ACC112 (cell line): Measurements from ENCODE around the gene ACY1.
"Not testable (repeated sequence)": the region's sequence is repeated elsewhere in the genome, so short reads cannot be mapped to it uniquely, and the experiment has no call there.

Experiments
- H2AFZ ChIP-seq: fragments of 200-600 bp; sonication (generic); one replicate; pipeline ENCODE4 v1.6.0; 2017; ENCODE audit warnings: antibody characterized with exemption, low read length; ENCODE audit not compliant: unreplicated experiment
- H3K27ac ChIP-seq: fragments of 200-600 bp; sonication (generic); 2 replicates; pipeline ENCODE4 v1.5.1; 2014; ENCODE audit warnings: low read depth, mild to moderate bottlenecking, antibody characterized with exemption, low read length, moderate library complexity
- H3K27me3 ChIP-seq: fragments of 200-600 bp; sonication (generic); 2 replicates; pipeline ENCODE4 v1.6.1; 2014; ENCODE audit warnings: mild to moderate bottlenecking, antibody characterized with exemption, low read length, moderate library complexity, mixed read lengths; ENCODE audit not compliant: insufficient read depth
- H3K36me3 ChIP-seq: fragments of 200-600 bp; sonication (generic); 2 replicates; pipeline ENCODE4 v1.6.1; 2016; ENCODE audit warnings: mild to moderate bottlenecking, antibody characterized with exemption, low read length, moderate library complexity, mixed read lengths; ENCODE audit not compliant: insufficient read depth
- H3K4me1 ChIP-seq: fragments of 200-600 bp; sonication (generic); one replicate; pipeline ENCODE4 v1.6.1; 2016; ENCODE audit warnings: low read length, mixed read lengths; ENCODE audit not compliant: insufficient read depth, unreplicated experiment, control insufficient read depth
- H3K4me3 ChIP-seq: fragments of 200-600 bp; sonication (generic); 2 replicates; pipeline ENCODE4 v1.5.1; 2014; ENCODE audit warnings: mild to moderate bottlenecking, low read depth, low read length
- H3K79me2 ChIP-seq: fragments of 200-600 bp; sonication (generic); one replicate; pipeline ENCODE4 v1.6.0; 2016; ENCODE audit warnings: low read length; ENCODE audit not compliant: control insufficient read depth, unreplicated experiment, insufficient read depth

The ACY1 gene

DNA sequence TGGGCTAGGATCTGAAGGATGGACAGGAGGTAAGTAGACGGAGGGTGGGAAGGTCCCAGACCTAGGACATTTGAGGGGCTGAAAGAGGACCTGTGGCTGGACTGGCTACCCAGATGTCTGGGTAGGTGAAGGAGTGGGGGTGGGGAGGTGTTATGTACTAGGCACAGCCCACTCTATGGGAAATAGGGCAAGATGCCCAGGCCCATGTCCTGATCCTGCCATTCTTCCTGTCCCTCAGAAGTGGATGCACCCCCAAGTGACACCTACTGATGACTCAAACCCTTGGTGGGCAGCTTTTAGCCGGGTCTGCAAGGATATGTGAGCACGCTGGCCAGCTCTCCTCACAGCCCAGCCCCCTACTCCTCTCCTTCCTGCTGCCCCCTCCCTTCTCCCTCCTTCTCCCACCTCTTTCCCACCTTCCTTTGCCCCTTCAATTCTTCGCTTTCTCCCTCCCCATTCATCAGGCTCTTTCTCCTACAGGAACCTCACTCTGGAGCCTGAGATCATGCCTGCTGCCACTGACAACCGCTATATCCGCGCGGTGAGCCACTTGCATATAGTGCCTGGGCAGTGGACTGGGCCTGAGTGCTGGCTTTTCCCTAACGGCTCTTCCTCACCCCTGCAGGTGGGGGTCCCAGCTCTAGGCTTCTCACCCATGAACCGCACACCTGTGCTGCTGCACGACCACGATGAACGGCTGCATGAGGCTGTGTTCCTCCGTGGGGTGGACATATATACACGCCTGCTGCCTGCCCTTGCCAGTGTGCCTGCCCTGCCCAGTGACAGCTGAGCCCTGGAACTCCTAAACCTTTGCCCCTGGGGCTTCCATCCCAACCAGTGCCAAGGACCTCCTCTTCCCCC, 5.2 kb downstream of the ACY1 start:
- Histone ChIP-seq H3K27ac (no peak overlapping the region), H3K4me1 (peaks cover 11% of the 10 kb centered on the region), H3K36me3 (peaks cover 15% of the 10 kb centered on the region), H2AFZ (no peak overlapping the region), H3K4me3 (no peak overlapping the region), H3K27me3 (no peaks in the 10 kb centered on the region), H3K79me2 (peaks cover 14% of the 10 kb centered on the region)

DNA sequence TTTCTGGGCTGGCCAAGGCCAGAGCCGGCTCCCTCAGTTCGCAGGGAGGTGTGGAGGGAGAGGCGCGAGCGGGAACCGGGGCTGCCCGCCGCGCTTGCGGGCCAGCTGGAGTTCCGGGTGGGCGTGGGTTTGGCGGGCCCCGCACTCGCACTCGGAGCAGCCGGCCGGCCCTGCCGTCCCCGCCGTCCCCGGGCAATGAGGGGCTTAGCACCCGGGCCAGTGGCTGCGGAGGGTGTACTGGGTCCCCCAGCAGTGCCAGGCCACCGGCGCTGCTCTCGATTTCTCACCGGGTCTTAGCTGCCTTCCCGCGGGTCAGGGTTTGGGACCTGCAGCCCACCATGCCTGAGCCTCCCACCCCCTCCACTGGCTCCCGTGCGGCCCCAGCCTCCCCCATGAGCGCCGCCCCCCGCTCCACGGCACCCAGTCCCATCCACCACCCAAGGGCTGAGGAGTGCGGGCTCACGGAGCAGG, 7.2 kb downstream of the ACY1 start:
- not testable (repeated sequence) for H3K4me3 ChIP-seq, H2AFZ ChIP-seq, H3K27ac ChIP-seq, H3K27me3 ChIP-seq
- H3K36me3 ChIP-seq, result peaks cover 28% of the 10 kb centered on the region
- peaks cover 13% of the 10 kb centered on the region for H3K4me1 ChIP-seq
- peaks cover 23% of the 10 kb centered on the region for H3K79me2 ChIP-seq

DNA sequence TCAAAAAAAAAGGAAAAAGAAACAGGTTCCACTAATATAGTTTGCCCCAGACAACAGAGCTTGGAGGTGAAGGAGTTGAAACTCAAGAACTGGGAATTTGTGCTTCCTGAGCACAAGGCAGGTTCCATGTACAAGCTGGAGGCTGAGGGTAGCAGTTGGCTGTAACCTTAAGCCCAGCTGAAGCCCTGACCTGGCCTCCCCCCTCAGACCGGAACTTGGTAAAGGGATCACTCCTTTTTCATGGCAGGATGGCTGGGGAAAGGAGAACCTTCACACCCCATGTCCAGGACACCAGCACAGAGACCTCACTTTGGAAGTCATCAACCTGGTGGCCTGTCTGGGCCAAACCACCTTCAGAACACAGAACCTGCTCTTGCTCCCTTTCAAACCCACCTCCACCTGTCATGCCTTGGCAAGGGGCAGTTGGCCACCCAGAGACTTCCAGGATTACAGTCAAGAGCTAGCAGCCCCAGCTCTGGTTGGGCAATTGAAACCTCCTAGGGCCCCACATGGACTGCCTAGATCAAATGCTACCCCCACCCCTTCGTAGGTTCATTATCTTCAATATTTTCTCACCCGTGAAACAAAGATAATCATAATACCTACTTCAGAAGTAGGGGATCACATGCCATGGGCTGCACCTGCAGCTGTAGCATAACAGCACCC, 8.8 kb downstream of the ACY1 start:
- no peak overlapping the region for H3K27ac ChIP-seq

DNA sequence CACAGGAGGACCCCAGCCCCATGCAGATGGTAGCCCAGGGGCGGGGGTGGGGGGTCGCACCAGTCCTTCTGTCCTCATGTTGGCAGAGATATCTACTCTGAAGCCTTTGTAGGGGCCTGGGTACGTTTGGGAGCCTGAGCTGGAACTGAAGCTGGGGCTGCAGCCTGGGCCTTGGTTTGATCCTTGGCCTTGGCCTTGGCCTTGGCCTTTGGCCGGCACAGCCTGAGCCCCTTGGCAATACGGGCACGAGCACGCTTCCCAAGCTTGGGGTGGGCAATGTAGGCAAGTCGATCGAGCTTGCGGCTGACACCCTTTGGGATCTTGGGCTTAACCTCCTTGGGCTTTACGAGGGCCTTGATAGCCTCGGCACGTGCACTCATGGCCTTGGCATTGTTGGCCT, 10.3 kb downstream of the ACY1 start:
- H3K4me3 ChIP-seq, result peak overlapping the region; percentile 98; the same call in 1 of the 2 replicates
- H3K27me3 ChIP-seq, H3K27ac ChIP-seq, H2AFZ ChIP-seq: not testable (repeated sequence)
- H3K36me3 ChIP-seq, result peaks cover 28% of the 10 kb centered on the region
- H3K4me1 ChIP-seq, result peaks cover 13% of the 10 kb centered on the region
- peaks cover 25% of the 10 kb centered on the region for H3K79me2 ChIP-seq

More for the DNA sequence above, 8.8 kb downstream of the ACY1 start:
- Histone ChIP-seq H3K79me2 (peaks cover 25% of the 10 kb centered on the region), H3K4me1 (peaks cover 13% of the 10 kb centered on the region), H3K36me3 (peaks cover 28% of the 10 kb centered on the region), H3K27me3 (no peaks in the 10 kb centered on the region), H2AFZ (no peak overlapping the region), H3K4me3 (no peak overlapping the region)

DNA sequence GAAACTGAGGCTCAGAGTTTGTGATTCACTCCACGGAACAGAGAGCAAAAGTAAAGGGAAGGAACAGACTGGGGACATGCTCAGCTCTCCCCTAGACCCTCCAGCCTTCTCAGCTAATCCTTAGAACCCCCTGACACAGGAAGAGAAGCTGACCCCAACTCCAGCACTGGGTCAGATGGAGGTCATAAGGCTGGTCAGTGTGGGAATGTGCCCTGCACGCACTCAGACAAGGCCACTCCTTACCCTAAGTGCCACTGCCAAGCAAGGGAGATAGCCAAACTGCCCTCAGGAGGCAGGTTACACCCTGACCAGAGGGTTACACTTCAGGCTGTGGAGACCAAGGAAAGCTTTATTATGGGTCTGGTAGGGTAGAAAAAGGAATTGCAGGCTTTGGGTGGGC, 11.2 kb downstream of the ACY1 start:
- peak overlapping the region; percentile 98 for H3K4me3 ChIP-seq
- peaks cover 13% of the 10 kb centered on the region for H3K4me1 ChIP-seq
- H3K79me2 ChIP-seq, result peaks cover 25% of the 10 kb centered on the region
- H2AFZ ChIP-seq, result no peak overlapping the region
- H3K36me3 ChIP-seq, result peaks cover 28% of the 10 kb centered on the region
- peak overlapping the region; percentile 82 for H3K27ac ChIP-seq
- no peaks in the 10 kb centered on the region for H3K27me3 ChIP-seq

DNA sequence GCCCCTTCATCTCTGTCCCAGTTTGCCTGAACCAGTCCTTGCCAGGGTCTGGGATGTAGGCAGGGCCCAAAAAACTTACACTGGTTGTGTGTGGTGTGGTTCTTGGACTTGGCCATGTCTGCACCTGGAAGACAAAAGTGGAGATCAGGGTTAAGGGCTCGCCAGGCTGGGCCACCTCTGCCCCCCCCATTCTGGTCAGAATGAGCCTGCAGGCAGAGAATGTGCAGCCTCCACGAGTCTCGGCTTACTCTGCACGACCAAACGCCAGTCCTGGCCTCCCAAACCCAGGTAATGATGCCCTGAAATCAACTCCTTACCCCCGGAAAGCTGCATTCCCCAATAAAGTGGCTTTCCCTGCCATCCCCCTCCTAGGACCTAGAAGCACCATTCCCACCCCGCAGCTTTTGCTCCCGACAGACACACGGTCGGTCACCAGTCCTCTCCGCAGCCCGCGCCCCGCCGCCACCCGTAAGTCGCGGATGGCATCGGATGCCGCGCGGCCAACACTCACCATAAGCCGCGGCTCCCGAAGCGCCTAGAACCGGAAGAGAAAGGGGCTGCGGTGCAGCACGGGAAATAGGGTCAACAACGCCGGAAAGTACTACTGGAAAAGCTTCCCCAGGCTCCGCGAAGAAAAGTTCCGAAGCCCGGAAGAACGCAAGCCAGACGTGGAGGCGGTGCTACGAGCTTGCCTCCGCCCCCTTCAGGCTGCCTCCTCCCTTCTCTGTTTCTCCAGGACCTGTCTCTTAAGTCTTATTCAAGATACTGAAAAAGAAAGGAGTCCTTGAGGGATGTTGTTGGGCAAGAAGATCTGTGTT, 12.2 kb downstream of the ACY1 start, which contains the start of gene RPL29:
Gene RPL29 (minus strand): TSS at position 550 of the 818 bp plus-strand sequence. CDS start 434 bp downstream, at position 116.
- H3K79me2 ChIP-seq, result peaks cover 25% of the 10 kb centered on the region
- peaks cover 28% of the 10 kb centered on the region for H3K36me3 ChIP-seq
- peak within 1 kb of the TSS; percentile 73 for H2AFZ ChIP-seq
- no peaks in the 10 kb centered on the region for H3K27me3 ChIP-seq
- H3K4me3 ChIP-seq, result peak within 1 kb of the TSS; percentile 98
- H3K4me1 ChIP-seq, result peaks cover 13% of the 10 kb centered on the region
- H3K27ac ChIP-seq, result peak within 1 kb of the TSS; percentile 82

DNA sequence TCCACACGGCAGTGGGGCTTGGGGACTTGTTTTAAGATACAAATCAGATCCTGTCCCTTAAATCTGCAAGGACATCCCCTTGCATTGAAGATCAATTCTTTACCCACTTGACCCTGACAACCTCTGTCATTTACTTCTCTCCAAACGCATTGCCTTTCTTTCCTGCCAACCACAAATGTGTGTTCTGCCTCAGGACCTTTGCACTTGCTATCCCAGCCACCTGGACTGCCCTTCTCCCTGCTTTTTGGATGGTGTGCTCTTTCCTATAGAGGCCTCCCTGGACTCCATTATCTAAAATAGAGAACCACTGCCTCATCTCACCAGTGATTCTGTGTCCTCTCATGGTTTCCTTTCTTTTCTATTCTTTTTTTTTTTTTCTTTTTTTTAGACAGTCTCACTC, 13.8 kb downstream of the ACY1 start:
- H3K27ac ChIP-seq, result no peak overlapping the region
- peaks cover 13% of the 10 kb centered on the region for H3K4me1 ChIP-seq
- H3K27me3 ChIP-seq, result no peaks in the 10 kb centered on the region
- no peak overlapping the region for H3K4me3 ChIP-seq
- H3K79me2 ChIP-seq, result peaks cover 25% of the 10 kb centered on the region
- H2AFZ ChIP-seq, result no peak overlapping the region
- peaks cover 21% of the 10 kb centered on the region for H3K36me3 ChIP-seq

DNA sequence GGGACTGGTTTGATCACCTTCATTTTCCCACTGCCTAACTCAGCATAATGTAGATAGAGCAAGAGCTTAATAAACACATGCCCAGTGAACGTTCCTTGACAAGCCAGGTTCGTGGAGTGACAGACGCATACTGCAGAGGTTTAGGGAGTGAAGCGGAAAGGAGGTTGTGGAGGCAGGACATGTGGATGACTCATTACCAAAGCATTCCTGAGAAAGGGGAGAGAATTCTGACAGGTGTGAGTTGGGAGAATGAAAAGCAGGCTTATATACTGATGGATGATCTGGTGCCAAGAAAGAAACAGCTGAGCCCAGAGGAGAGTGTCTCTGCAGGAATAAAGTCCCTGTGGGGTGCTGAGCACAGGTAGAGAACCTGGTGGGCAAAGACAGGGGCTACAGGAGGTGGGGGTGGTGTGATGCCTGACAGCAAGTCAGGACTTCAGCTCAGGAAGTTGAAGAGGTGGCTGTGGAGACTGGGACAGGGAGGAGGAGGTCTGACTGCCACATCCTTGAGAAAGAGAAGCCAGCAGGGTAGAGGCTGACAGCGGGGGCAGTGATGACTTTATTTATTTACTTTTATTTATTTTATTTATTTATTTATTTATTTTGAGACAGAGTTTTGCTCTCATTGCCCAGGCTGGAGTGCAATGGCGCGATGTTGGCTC, 14.7 kb downstream of the ACY1 start:
- H3K79me2 ChIP-seq, result peaks cover 18% of the 10 kb centered on the region
- H3K36me3 ChIP-seq, result peaks cover 13% of the 10 kb centered on the region
- peaks cover 13% of the 10 kb centered on the region for H3K4me1 ChIP-seq
- H3K4me3 ChIP-seq, result no peak overlapping the region
- no peak overlapping the region for H3K27ac ChIP-seq
- H2AFZ ChIP-seq, result no peak overlapping the region
- no peaks in the 10 kb centered on the region for H3K27me3 ChIP-seq

DNA sequence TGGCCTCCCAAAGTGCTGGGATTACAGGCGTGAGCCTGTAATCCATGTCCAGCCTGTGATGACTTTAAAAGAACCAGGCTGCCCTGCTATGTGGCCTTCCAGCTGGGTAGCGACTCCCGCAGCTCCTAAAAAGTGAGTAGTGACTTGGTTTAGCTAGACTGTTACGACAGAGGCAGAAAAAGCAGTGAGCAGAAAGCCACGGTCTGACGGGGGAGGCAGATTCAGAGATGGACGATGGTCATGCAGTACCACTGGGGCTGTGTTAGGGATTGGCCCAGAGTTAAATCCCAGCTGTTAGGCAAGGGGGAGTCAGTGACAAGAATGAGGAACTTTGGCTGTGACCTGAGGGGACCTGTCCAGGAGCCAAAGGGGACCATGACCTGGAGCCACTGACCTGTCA, 15.4 kb downstream of the ACY1 start:
- no peaks in the 10 kb centered on the region for H3K27me3 ChIP-seq
- H3K27ac ChIP-seq, result no peak overlapping the region
- H3K4me1 ChIP-seq, result peaks cover 9% of the 10 kb centered on the region
- peaks cover 13% of the 10 kb centered on the region for H3K36me3 ChIP-seq
- peaks cover 18% of the 10 kb centered on the region for H3K79me2 ChIP-seq
- no peak overlapping the region for H2AFZ ChIP-seq
- H3K4me3 ChIP-seq, result no peak overlapping the region

DNA sequence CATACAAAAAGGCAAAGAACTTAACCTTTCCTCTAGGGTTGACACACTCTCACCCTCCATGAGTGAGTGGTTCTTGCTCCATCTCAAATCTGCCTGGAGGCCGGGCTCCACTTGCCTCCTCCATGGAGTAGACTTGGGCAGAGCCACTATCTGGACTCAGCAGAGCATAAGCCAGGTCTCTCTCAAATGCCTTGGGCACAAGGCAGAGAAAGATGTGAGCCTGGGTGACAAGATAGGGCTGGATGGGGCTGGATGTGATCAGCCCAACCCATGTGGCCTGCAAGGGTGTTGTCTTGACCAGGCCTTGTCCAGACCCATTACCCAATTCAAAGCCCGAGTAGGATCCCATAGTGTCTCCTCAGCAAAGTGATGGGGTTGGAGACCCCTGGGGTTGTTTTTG, 16.5 kb downstream of the ACY1 start:
- Histone ChIP-seq H3K4me1 (no peaks in the 10 kb centered on the region), H3K36me3 (peaks cover 4% of the 10 kb centered on the region; the same call in 1 of the 2 replicates), H3K27me3 (no peaks in the 10 kb centered on the region), H2AFZ (no peak overlapping the region), H3K4me3 (no peak overlapping the region), H3K79me2 (peaks cover 9% of the 10 kb centered on the region), H3K27ac (no peak overlapping the region)
